OCI-LY3 (cell line): ENCODE data around the gene TTC7B.

Experiments used
- H2AFZ ChIP-seq: fragments of 200-600, 300-600 bp; shearing (Covaris generic); 2 replicates; pipeline ENCODE4 v1.6.0; 2014; ENCODE audit warnings: antibody characterized with exemption, low read depth, low read length
- H3K27ac ChIP-seq: fragments of 200-600, 300-600 bp; sonication (generic); 2 replicates; pipeline ENCODE4 v1.5.1; 2014; ENCODE audit warnings: mild to moderate bottlenecking, low read length, moderate library complexity, mixed read lengths
- H3K27me3 ChIP-seq: fragments of 200-600, 300-600 bp; sonication (generic); 2 replicates; pipeline ENCODE4 v1.6.1; 2014; ENCODE audit warnings: low read depth, low read length, mixed read lengths
- H3K36me3 ChIP-seq: fragments of 200-600, 300-600 bp; sonication (generic); replicated peaks from 2 replicates; pipeline ENCODE3; 2014; ENCODE audit warnings: low read depth, low read length, mixed read lengths
- H3K4me1 ChIP-seq: fragments of 300-600, 200-600 bp; sonication (generic); 2 replicates; pipeline ENCODE4 v1.6.1; 2014; ENCODE audit warnings: low read length, mixed read lengths
- H3K4me2 ChIP-seq: fragments of 200-600, 300-600 bp; sonication (generic); 2 replicates; pipeline ENCODE4 v1.6.1; 2014; ENCODE audit warnings: low read length, mixed read lengths
- H3K4me3 ChIP-seq: fragments of 300-600, 200-600 bp; sonication (generic); 2 replicates; pipeline ENCODE4 v1.5.1; 2014; ENCODE audit warnings: antibody characterized with exemption, mild to moderate bottlenecking, low read length, moderate library complexity
- H3K79me2 ChIP-seq: fragments of 300-600, 200-600 bp; shearing (Covaris generic); 2 replicates; pipeline ENCODE4 v1.6.1; 2014; ENCODE audit warnings: mild to moderate bottlenecking, low read length, mixed read lengths
- H3K9ac ChIP-seq: fragments of 300-600, 200-600 bp; shearing (Covaris generic); 2 replicates; pipeline ENCODE4 v1.6.0; 2014; ENCODE audit warnings: mild to moderate bottlenecking, low read length, moderate library complexity
- H3K9me3 ChIP-seq: fragments of 200-600, 300-600 bp; shearing (Covaris generic); 2 replicates; pipeline ENCODE4 v1.6.1; 2014; ENCODE audit warnings: low read length, mixed read lengths; ENCODE audit not compliant: insufficient read depth
- H4K20me1 ChIP-seq: fragments of 200-600, 300-600 bp; sonication (generic); 2 replicates; pipeline ENCODE4 v1.6.1; 2016; ENCODE audit warnings: low read length, mixed read lengths; ENCODE audit not compliant: insufficient read depth
- CTCF ChIP-seq: fragments of 200-600, 300-600 bp; sonication (generic); IDR thresholded peaks from 2 replicates; pipeline ENCODE4 v1.5.1; 2014; ENCODE audit warnings: antibody characterized with exemption, low read length, low read depth
- EZH2phosphoT487 ChIP-seq: fragments of 200-600 bp; shearing (Covaris generic); IDR thresholded peaks from 2 replicates; pipeline ENCODE4 v1.6.1; 2018; ENCODE audit warnings: antibody characterized with exemption, mixed run types, low read depth

The TTC7B gene

GRCh38 chr14:90695997-90696660 lies 120.1 kb downstream of the TTC7B start:
- no peak for TF ChIP-seq CTCF
- no peak for TF ChIP-seq EZH2phosphoT487
- H3K9ac ChIP-seq, result no peak overlapping the region
- H3K36me3 ChIP-seq, result no peaks in the 10 kb centered on the region
- H3K4me3 ChIP-seq, result no peak overlapping the region
- peaks cover 10% of the 10 kb centered on the region for H3K4me1 ChIP-seq
- no peaks in the 10 kb centered on the region for H4K20me1 ChIP-seq
- H2AFZ ChIP-seq, result no peak overlapping the region
- H3K27ac ChIP-seq, result no peak overlapping the region
- H3K27me3 ChIP-seq, result no peaks in the 10 kb centered on the region
- H3K9me3 ChIP-seq, result no peaks in the 10 kb centered on the region
- H3K4me2 ChIP-seq, result no peak overlapping the region
- H3K79me2 ChIP-seq, result no peaks in the 10 kb centered on the region

- Histone ChIP-seq H3K9ac (no peak overlapping the region), H3K4me1 (peaks cover 7% of the 10 kb centered on the region), H3K9me3 (no peaks in the 10 kb centered on the region), H3K27me3 (no peaks in the 10 kb centered on the region), H2AFZ (no peak overlapping the region), H3K36me3 (no peaks in the 10 kb centered on the region), H3K4me2 (no peak overlapping the region), H3K27ac (no peak overlapping the region), H3K4me3 (no peak overlapping the region), H4K20me1 (no peaks in the 10 kb centered on the region), H3K79me2 (no peaks in the 10 kb centered on the region)
- TF ChIP-seq CTCF, result no peak
- no peak for TF ChIP-seq EZH2phosphoT487
Observed at GRCh38 chr14:90693413-90693812, 122.8 kb downstream of the TTC7B start.

GRCh38 chr14:90692826-90693225 lies 123.4 kb downstream of the TTC7B start:
- H3K27ac ChIP-seq, result no peak overlapping the region
- no peak overlapping the region for H3K9ac ChIP-seq
- no peaks in the 10 kb centered on the region for H3K36me3 ChIP-seq
- no peak overlapping the region for H3K4me2 ChIP-seq
- H3K79me2 ChIP-seq, result no peaks in the 10 kb centered on the region
- no peaks in the 10 kb centered on the region for H3K27me3 ChIP-seq
- no peak for TF ChIP-seq CTCF
- no peak for TF ChIP-seq EZH2phosphoT487
- H3K4me3 ChIP-seq, result no peak overlapping the region
- H4K20me1 ChIP-seq, result no peaks in the 10 kb centered on the region
- H2AFZ ChIP-seq, result no peak overlapping the region
- no peaks in the 10 kb centered on the region for H3K9me3 ChIP-seq
- peaks cover 7% of the 10 kb centered on the region for H3K4me1 ChIP-seq

GRCh38 chr14:90692061-90692460 lies 124.2 kb downstream of the TTC7B start:
- Histone ChIP-seq H3K36me3 (no peaks in the 10 kb centered on the region), H3K27me3 (no peaks in the 10 kb centered on the region), H3K9ac (no peak overlapping the region), H3K9me3 (no peaks in the 10 kb centered on the region), H3K27ac (no peak overlapping the region), H3K4me3 (no peak overlapping the region), H3K4me1 (peaks cover 3% of the 10 kb centered on the region), H4K20me1 (no peaks in the 10 kb centered on the region), H2AFZ (no peak overlapping the region), H3K79me2 (no peaks in the 10 kb centered on the region), H3K4me2 (no peak overlapping the region)
- TF ChIP-seq CTCF (no peak), EZH2phosphoT487 (no peak)
